ENCODE measurements around the gene DDX39A. TPM values are rescaled to one million over a fixed set of nuclear protein-coding genes. Genes with fewer than 3 reads are reported as not detected.

The DDX39A gene
- total and polyA plus RNA-seq, 2 of the 13 experiments (the other 11 are each of a cell fraction or from before 2014, with no cell fraction given) = 34.6 to 90.4 TPM

DNA sequence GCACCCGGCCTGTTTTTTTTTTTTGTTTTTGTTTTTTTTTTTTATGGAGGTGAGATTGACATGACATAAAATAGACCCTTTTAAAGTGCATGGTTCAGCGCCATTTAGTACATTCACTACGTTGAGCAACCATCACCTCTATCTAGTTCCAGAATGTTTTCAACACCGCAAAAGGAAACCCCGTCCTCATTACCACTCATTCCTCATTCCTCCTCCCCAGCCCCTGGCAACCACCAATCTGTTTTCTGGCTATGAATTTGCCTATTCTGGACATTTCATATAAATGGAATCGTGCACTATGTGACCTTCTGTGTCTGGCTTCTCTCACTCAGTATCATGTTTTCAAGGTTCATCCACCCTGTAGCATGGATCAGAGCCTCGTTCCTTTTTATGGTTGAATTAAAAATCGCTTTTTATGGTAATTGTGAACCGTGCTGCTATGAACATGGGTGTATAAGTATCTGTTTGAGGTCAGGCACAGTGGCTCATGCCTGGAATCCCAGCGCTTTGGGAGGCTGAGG is 47.8 kb downstream of the DDX39A start:
- 20% methylated on average over 10 of the region's 10 CpGs for WGBS (ENCODE audit: low lambda C conversion rate)
- H3K9ac ChIP-seq (ENCODE audit: insufficient read depth, low read depth, low read length) = no peak overlapping the region
- ATAC-seq = no peak
- no TSS peak for BruUV-seq (replicated peaks)
- in situ Hi-C loops (cut with HindIII; ENCODE audit: extremely low pct_ligation_motif_present, low pct_unique_long_range_greater_than_20kb) = no loop called here
- H3K4me2 ChIP-seq (ENCODE audit: low read depth, low read length) = no peak overlapping the region
- intact Hi-C loops (cut with micrococcal nuclease; ENCODE audit: unreplicated experiment) = no loop called here
- H3K27me3 ChIP-seq (ENCODE audit: control insufficient read depth in 1 of 2, insufficient read depth in 2 of 2, low read length in 2 of 2) = peaks cover 2 to 19% of the 10 kb centered on the region in 2 experiments; a peak in 4 of 5 replicates
- H3K79me2 ChIP-seq (ENCODE audit: insufficient read depth, low read length) = no peaks in the 10 kb centered on the region
- H3K36me3 ChIP-seq (replicated peaks in 1 of 2; ENCODE audit: control insufficient read depth in 1 of 2, insufficient read depth in 2 of 2, low read length in 2 of 2) = no peaks in the 10 kb centered on the region
- no peak overlapping the region for H3K27ac ChIP-seq (ENCODE audit: extremely low read length, insufficient read depth, low read length)
- no peak for DNase-seq (ENCODE audit: low spot score)
- peaks cover 19% of the 10 kb centered on the region for H3K4me1 ChIP-seq (ENCODE audit: insufficient read depth, low read length)
- TF ChIP-seq, protein P1, sequence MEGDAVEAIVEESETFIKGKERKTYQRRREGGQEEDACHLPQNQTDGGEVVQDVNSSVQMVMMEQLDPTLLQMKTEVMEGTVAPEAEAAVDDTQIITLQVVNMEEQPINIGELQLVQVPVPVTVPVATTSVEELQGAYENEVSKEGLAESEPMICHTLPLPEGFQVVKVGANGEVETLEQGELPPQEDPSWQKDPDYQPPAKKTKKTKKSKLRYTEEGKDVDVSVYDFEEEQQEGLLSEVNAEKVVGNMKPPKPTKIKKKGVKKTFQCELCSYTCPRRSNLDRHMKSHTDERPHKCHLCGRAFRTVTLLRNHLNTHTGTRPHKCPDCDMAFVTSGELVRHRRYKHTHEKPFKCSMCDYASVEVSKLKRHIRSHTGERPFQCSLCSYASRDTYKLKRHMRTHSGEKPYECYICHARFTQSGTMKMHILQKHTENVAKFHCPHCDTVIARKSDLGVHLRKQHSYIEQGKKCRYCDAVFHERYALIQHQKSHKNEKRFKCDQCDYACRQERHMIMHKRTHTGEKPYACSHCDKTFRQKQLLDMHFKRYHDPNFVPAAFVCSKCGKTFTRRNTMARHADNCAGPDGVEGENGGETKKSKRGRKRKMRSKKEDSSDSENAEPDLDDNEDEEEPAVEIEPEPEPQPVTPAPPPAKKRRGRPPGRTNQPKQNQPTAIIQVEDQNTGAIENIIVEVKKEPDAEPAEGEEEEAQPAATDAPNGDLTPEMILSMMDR (CRISPR knock-in tag; IDR thresholded peaks at IDR 0.05) = no peak
- no peak for TF ChIP-seq JARID2 (CRISPR knock-in tag; IDR thresholded peaks at IDR 0.05; ENCODE audit: insufficient replicate concordance)
- TF ChIP-seq, protein P2, sequence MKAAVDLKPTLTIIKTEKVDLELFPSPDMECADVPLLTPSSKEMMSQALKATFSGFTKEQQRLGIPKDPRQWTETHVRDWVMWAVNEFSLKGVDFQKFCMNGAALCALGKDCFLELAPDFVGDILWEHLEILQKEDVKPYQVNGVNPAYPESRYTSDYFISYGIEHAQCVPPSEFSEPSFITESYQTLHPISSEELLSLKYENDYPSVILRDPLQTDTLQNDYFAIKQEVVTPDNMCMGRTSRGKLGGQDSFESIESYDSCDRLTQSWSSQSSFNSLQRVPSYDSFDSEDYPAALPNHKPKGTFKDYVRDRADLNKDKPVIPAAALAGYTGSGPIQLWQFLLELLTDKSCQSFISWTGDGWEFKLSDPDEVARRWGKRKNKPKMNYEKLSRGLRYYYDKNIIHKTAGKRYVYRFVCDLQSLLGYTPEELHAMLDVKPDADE (CRISPR knock-in tag; IDR thresholded peaks at IDR 0.05) = no peak
- no peak for TF ChIP-seq GATAD1 (CRISPR knock-in tag; IDR thresholded peaks at IDR 0.05)
- no peak for TF ChIP-seq ZNF7 (CRISPR knock-in tag; IDR thresholded peaks at IDR 0.05)
- no peak for TF ChIP-seq GLI4 (CRISPR knock-in tag; IDR thresholded peaks at IDR 0.05; ENCODE audit: borderline replicate concordance)
- TF ChIP-seq BRD4 (CRISPR knock-in tag; IDR thresholded peaks at IDR 0.05) = no peak
- TF ChIP-seq PHF5A (CRISPR knock-in tag; IDR thresholded peaks at IDR 0.05; ENCODE audit: low read depth, unreplicated experiment) = no peak
- TF ChIP-seq SPEN (CRISPR knock-in tag; IDR thresholded peaks at IDR 0.05; ENCODE audit: low read depth) = no peak
- no peak for TF ChIP-seq ZNF335 (CRISPR knock-in tag; IDR thresholded peaks at IDR 0.05)
- TF ChIP-seq, protein P3, sequence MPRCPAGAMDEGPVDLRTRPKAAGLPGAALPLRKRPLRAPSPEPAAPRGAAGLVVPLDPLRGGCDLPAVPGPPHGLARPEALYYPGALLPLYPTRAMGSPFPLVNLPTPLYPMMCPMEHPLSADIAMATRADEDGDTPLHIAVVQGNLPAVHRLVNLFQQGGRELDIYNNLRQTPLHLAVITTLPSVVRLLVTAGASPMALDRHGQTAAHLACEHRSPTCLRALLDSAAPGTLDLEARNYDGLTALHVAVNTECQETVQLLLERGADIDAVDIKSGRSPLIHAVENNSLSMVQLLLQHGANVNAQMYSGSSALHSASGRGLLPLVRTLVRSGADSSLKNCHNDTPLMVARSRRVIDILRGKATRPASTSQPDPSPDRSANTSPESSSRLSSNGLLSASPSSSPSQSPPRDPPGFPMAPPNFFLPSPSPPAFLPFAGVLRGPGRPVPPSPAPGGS (CRISPR knock-in tag; IDR thresholded peaks at IDR 0.05) = no peak
- no peak for TF ChIP-seq MEIS1 (CRISPR knock-in tag; IDR thresholded peaks at IDR 0.05; ENCODE audit: borderline replicate concordance)
- TF ChIP-seq PHB2 (IDR thresholded peaks at IDR 0.05; ENCODE audit: partially characterized antibody) = no peak
- no peak for FAIRE-seq
- no peak overlapping the region for H3K4me3 ChIP-seq (replicated peaks in 1 of 3; ENCODE audit: insufficient read depth in 1 of 3, low read depth in 2 of 3, low read length in 3 of 3)
- H4K20me1 ChIP-seq (ENCODE audit: insufficient read depth, low read length) = no peaks in the 10 kb centered on the region
- POLR2A ChIA-PET = no interaction called here
- CTCF ChIA-PET (ENCODE audit: low intra/inter-chr PET ratio, low total read pairs) = no interaction called here
- H3K9me3 ChIP-seq (ENCODE audit: low read length) = no peaks in the 10 kb centered on the region
- no peak overlapping the region for H2AFZ ChIP-seq (ENCODE audit: low read length)
